ENCODE results near the gene C1QBP.

DNA sequence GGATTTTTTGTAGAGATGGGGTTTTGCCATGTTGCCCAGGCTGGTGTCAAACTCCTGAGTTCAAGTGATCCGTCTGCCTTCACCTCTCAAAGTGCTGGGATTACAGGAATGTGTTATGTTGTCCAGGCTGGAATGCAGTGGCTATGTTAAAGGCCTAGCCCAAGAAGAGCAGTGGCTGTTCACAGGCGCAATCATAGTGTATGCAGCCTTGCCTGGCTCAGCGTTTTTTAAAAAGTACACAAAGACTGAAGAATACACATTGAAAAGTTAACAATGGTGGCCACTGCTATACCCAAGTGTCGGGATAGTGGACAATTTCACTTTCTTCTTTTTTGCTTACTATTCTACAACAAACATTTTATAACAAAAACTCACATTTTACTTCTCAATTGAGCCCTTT lies 40.0 kb upstream of the C1QBP start:
- TF ChIP-seq, protein P1, sequence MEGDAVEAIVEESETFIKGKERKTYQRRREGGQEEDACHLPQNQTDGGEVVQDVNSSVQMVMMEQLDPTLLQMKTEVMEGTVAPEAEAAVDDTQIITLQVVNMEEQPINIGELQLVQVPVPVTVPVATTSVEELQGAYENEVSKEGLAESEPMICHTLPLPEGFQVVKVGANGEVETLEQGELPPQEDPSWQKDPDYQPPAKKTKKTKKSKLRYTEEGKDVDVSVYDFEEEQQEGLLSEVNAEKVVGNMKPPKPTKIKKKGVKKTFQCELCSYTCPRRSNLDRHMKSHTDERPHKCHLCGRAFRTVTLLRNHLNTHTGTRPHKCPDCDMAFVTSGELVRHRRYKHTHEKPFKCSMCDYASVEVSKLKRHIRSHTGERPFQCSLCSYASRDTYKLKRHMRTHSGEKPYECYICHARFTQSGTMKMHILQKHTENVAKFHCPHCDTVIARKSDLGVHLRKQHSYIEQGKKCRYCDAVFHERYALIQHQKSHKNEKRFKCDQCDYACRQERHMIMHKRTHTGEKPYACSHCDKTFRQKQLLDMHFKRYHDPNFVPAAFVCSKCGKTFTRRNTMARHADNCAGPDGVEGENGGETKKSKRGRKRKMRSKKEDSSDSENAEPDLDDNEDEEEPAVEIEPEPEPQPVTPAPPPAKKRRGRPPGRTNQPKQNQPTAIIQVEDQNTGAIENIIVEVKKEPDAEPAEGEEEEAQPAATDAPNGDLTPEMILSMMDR (IDR thresholded peaks at IDR 0.05), result no peak
- TF ChIP-seq POLR2A (IDR thresholded peaks at IDR 0.05), result no peak

Data from esophagus squamous epithelium (tissue), 4 donors.